Naive thymus-derived CD8-positive, alpha-beta T cell (primary cell): ENCODE results near the gene ADARB1. TPM values are rescaled to one million over a fixed set of nuclear protein-coding genes. Genes with fewer than 3 reads are reported as not detected.

Experiments
- ATAC-seq, 2 donors: fragments of 150-1000 bp; cut with Tn5 transposase in 1 of 2; sonication (Bioruptor Pico), chemical (Tn5 transposase) in 1 of 2; 1 replicate in 1 of 2; 2 replicates in 1 of 2; pipeline ENCODE4 v1.10.0; 2021; ENCODE audit warnings: mild to moderate bottlenecking in 2 of 2, moderate library complexity in 2 of 2
- POLR2A ChIA-PET: fragments of 350-600 bp; sonication (Branson Sonifier 250); formaldehyde crosslinking; loops from one replicate; lab custom pipeline; 2021; ENCODE audit warnings: antibody characterized with exemption; lab: Charles Lee
- DNase-seq, 10 donors: peaks; one replicate each; pipeline versions ENCODE4 v3.0.0 to v3.0.0-alpha.2; 2020 to 2022
- H3K27ac Mint-ChIP-seq, 10 donors: one replicate each; pipeline ENCODE4 v1.8.0; 2020 to 2022; ENCODE audit warnings: mild to moderate bottlenecking in 10 of 10, mixed read lengths in 10 of 10, moderate library complexity in 4 of 10, inconsistent platforms in 1 of 10
- H3K27me3 Mint-ChIP-seq, 5 donors: one replicate each; pipeline ENCODE4 v1.8.0; 2021 to 2022; ENCODE audit warnings: mixed read lengths in 5 of 5
- H3K36me3 Mint-ChIP-seq, 3 donors: one replicate each; pipeline ENCODE4 v1.8.0; 2020 to 2022; ENCODE audit warnings: mixed read lengths in 3 of 3, mild to moderate bottlenecking in 2 of 3, inconsistent platforms in 1 of 3
- H3K4me1 Mint-ChIP-seq, 4 donors: one replicate each; pipeline ENCODE4 v1.8.0; 2021 to 2022; ENCODE audit warnings: mixed read lengths in 4 of 4
- H3K4me3 Mint-ChIP-seq, 10 donors: one replicate each; pipeline ENCODE4 v1.8.0; 2020 to 2022; ENCODE audit warnings: mild to moderate bottlenecking in 10 of 10, mixed read lengths in 10 of 10, moderate library complexity in 6 of 10, inconsistent platforms in 1 of 10
- H3K9me3 Mint-ChIP-seq, 9 donors: one replicate each; pipeline ENCODE4 v1.8.0; 2020 to 2022; ENCODE audit warnings: mixed read lengths in 9 of 9, mild to moderate bottlenecking in 3 of 9, inconsistent platforms in 1 of 9, moderate library complexity in 1 of 9
- polyA plus RNA-seq, 3 donors: library from polyadenylated mRNA; unstranded; fragments of 300-500 nt; fragmentation: Illumina TruSeq; gene quantifications; one replicate each; pipeline ENCODE4 v1.2.3, GENCODE V29; 2021
- total RNA-seq, 8 experiments: library from RNA in 2 of 8; stranded (reverse) in 2 of 8; gene quantifications; one replicate each; pipeline ENCODE4 v1.2.3 and lab custom pipeline; 2021 to 2026

ADARB1 gene
- total and polyA plus RNA-seq, 5 experiments from 2014 or later = 2.9 to 36.9 (median 7.7) TPM

DNA sequence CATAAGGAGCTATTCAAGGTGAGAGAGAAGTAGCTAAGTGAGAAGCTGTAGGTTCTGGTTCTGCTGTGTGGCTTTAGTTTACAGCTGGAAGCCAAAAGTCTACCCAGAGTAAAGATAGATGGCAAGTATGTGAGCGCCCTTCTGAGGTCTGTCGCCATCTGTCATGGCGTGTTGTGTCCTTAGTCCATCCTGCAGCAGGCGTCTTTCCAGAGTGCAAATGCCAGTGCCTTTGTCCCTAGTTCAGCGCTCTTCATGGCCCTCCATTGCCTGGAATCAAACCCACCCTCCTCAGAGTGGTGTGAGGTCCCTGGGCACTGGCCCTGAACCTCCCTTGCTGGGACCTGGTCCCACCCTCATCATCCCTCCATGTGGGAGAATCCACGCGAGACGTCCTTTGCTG lies 96.6 kb downstream of the ADARB1 start:
- H3K27ac Mint-ChIP-seq = peak overlapping the region in 1 of 10 donors; percentile 56
- ATAC-seq = no peak
- no peaks in the 10 kb centered on the region for H3K9me3 Mint-ChIP-seq
- peaks cover 11 to 30% (median 25%) of the 10 kb centered on the region in 4 donors for H3K4me1 Mint-ChIP-seq
- H3K36me3 Mint-ChIP-seq = peaks cover 0 to 31% (median 8%) of the 10 kb centered on the region in 3 donors
- DNase-seq = no peak
- POLR2A ChIA-PET = no interaction called here
- peak overlapping the region in 1 of 10 donors; percentile 26 for H3K4me3 Mint-ChIP-seq
- no peaks in the 10 kb centered on the region for H3K27me3 Mint-ChIP-seq

DNA sequence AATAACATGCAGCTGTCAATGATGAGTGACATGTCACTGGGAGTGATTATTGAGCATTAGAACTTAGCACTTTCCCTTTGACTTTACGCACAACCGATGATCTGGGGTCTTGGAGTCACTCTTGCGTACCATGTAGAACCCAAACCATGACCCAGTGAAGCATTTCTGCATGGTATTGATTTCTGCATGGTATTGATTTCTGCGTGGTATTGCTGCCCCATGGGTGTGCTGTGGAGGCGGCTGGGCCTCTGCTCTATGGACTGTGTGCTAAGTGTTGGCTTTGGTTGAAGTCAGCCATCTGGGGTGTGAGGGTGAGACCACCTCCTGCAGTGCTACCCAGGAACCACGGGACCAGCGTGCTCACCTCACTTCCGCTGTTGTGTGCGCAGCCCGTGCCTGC lies 98.0 kb downstream of the ADARB1 start:
- POLR2A ChIA-PET = no interaction called here

DNA sequence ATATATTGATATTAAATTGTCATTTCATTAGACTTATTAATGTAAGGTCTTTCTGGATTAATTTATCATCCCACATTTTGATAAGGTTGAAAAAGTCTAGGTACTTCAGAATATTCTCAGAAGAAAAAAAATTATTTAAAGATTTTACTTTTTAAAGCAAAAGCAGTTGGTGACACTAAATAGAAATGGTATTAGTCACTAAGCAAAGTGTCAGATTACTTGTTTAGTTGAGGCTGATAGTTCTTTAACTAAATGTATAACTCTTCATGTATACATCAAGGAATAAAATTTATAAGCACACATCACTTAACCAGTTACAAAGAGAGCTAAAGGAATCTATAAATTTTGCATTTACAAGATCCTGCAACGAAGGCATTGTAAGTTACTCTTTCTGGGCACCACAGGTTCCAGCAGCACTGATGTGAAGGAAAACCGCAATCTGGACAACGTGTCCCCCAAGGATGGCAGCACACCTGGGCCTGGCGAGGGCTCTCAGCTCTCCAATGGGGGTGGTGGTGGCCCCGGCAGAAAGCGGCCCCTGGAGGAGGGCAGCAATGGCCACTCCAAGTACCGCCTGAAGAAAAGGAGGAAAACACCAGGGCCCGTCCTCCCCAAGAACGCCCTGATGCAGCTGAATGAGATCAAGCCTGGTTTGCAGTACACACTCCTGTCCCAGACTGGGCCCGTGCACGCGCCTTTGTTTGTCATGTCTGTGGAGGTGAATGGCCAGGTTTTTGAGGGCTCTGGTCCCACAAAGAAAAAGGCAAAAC lies 101.1 kb downstream of the ADARB1 start:
- DNase-seq (no peak), ATAC-seq (no peak)
- Mint-ChIP-seq H3K4me1 (peaks cover 5 to 12% (median 9%) of the 10 kb centered on the region in 4 donors), H3K27me3 (no peaks in the 10 kb centered on the region), H3K4me3 (no peak overlapping the region), H3K9me3 (no peaks in the 10 kb centered on the region), H3K27ac (no peak overlapping the region), H3K36me3 (peaks cover 0 to 60% (median 24%) of the 10 kb centered on the region in 3 donors)
- POLR2A ChIA-PET = interaction anchor here (0.9 kb wide), 1 partner anchor 23 kb away, joined by 3 read pairs; no protein-coding TSS in a partner anchor

More for the DNA sequence above, 98.0 kb downstream of the ADARB1 start:
- Mint-ChIP-seq H3K36me3 (peaks cover 0 to 41% (median 18%) of the 10 kb centered on the region in 3 donors), H3K4me1 (peaks cover 11 to 30% (median 25%) of the 10 kb centered on the region in 4 donors), H3K27ac (no peak overlapping the region), H3K27me3 (no peaks in the 10 kb centered on the region), H3K9me3 (no peaks in the 10 kb centered on the region), H3K4me3 (no peak overlapping the region)
- DNase-seq (no peak), ATAC-seq (no peak)

DNA sequence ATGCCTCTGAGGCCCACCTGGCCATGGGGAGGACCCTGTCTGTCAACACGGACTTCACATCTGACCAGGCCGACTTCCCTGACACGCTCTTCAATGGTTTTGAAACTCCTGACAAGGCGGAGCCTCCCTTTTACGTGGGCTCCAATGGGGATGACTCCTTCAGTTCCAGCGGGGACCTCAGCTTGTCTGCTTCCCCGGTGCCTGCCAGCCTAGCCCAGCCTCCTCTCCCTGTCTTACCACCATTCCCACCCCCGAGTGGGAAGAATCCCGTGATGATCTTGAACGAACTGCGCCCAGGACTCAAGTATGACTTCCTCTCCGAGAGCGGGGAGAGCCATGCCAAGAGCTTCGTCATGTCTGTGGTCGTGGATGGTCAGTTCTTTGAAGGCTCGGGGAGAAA lies 101.8 kb downstream of the ADARB1 start:
- Mint-ChIP-seq H3K4me1 (peaks cover 1 to 7% (median 5%) of the 10 kb centered on the region in 4 donors), H3K27me3 (no peaks in the 10 kb centered on the region), H3K9me3 (no peaks in the 10 kb centered on the region), H3K36me3 (peaks cover 0 to 59% (median 25%) of the 10 kb centered on the region in 3 donors), H3K27ac (no peak overlapping the region), H3K4me3 (no peak overlapping the region)
- no peak for ATAC-seq
- POLR2A ChIA-PET = no interaction called here
- no peak for DNase-seq

DNA sequence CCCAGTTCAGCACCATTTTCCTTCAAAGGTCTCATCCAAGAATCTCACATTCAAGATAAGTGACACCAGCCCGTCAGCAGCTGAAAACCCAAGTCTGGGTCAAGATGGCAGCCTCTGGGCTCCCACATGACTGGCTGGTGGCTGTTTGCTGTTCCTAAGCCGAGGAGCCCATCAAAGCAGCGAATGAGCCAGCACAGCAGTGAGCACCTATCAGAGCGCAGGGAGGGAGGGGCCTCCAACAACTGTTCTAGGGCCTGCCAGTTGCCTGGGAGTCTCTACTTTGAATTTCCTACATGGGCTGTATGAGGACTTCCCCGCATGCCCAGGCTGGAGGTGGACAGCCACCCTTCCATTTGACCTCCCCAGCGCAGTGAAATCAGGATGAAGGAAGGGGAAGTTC lies 102.7 kb downstream of the ADARB1 start:
- no peak for DNase-seq
- H3K9me3 Mint-ChIP-seq = no peaks in the 10 kb centered on the region
- ATAC-seq = no peak
- H3K4me3 Mint-ChIP-seq = no peak overlapping the region
- H3K27me3 Mint-ChIP-seq = no peaks in the 10 kb centered on the region
- no peak overlapping the region for H3K27ac Mint-ChIP-seq
- POLR2A ChIA-PET = no interaction called here
- peaks cover 0 to 60% (median 29%) of the 10 kb centered on the region in 3 donors for H3K36me3 Mint-ChIP-seq
- H3K4me1 Mint-ChIP-seq = peaks cover 0 to 3% (median under 1%) of the 10 kb centered on the region in 4 donors

DNA sequence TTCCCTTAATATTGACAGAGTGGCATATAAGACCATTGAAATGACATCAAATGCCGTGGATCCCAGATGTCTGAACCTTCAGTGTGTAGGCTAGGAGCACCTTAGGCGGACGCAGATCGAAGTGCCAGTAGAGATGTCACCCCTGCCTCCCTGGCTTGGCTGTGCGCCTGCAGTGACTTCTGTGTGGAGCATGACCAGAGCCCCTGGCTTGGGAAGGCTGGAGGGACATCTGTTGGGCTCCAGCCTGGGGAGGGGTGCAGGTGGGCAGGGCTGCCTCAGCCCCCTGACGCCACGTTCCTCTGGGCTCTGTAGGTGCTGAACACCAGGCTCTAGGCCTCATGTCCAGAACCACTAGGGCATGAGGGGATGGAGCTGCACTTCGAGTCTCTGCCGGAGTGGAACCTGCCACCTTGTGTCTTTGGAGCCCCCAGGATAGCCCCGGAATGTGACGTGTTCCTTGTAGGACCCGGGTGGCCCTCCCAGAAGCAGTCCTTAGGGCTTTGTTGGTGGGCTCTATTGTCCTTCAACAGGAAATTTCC lies 103.8 kb downstream of the ADARB1 start:
- DNase-seq (no peak), ATAC-seq (no peak)
- H3K36me3 Mint-ChIP-seq = peaks cover 3 to 61% (median 30%) of the 10 kb centered on the region in 3 donors
- H3K27ac Mint-ChIP-seq = no peak overlapping the region
- peaks cover 0 to 3% (median 0%) of the 10 kb centered on the region in 4 donors for H3K4me1 Mint-ChIP-seq
- no peaks in the 10 kb centered on the region for H3K9me3 Mint-ChIP-seq
- POLR2A ChIA-PET = no interaction called here
- H3K27me3 Mint-ChIP-seq = no peaks in the 10 kb centered on the region
- no peak overlapping the region for H3K4me3 Mint-ChIP-seq

DNA sequence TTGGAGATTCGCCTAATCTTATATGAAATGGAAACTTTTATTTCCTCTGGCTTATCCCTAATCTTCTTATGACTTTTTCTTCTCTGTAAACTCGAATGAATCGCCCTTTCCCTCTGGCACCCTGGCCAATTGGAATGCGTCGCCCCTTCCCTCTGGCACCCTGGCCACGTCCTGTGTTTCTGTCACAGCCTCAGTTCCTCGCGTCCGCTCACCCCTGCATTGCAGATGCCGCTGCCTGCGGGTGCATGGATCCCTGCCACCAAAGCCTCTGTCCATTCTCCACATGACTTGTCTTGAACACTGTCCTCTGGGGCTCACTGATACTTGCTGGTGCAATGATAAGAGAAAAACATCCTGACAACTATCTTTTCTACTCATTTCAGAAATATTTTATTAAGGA lies 104.6 kb downstream of the ADARB1 start:
- H3K27me3 Mint-ChIP-seq = no peaks in the 10 kb centered on the region
- H3K4me1 Mint-ChIP-seq = peaks cover 0 to 3% (median 0%) of the 10 kb centered on the region in 4 donors
- DNase-seq = no peak
- H3K4me3 Mint-ChIP-seq = no peak overlapping the region
- POLR2A ChIA-PET = interaction anchor here (0.6 kb wide), 1 partner anchor 73 kb away, joined by 3 read pairs; no protein-coding TSS in a partner anchor
- H3K9me3 Mint-ChIP-seq = no peaks in the 10 kb centered on the region
- peak overlapping the region in 1 of 10 donors; percentile 76 for H3K27ac Mint-ChIP-seq
- H3K36me3 Mint-ChIP-seq = peaks cover 6 to 64% (median 30%) of the 10 kb centered on the region in 3 donors
- no peak for ATAC-seq

DNA sequence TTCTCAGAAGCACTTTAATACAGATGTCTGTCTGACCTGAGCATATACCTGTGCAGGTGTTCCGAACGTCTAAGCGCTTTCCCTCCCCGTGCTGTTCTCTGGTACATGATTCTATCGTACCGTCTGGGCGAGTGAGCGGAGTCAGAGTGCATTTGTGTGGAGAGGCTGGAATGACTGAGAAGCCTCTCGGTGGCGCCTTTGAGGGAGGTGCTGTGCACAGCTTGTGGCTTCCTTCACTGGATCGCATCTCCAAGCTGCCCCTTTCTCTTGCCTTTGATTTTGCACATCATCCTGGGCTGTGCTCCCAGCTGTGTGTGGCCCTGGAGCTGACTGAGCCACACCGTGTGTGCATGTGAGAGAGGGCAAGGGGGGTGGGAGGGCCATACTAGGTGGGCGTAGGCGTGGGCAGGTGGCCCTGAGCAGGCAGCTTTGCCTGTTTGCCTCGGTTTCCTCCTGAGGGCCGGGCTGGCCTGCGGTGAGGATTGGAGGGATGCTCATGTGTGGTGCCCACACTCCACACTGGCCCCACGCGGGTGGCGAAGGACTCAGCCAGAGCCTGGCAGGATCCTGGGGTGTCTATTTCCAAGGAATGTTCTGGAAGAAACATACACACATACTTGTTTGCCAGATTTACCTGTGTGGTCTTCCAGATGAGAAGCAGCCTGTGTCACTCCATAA lies 105.3 kb downstream of the ADARB1 start:
- Mint-ChIP-seq H3K4me3 (no peak overlapping the region), H3K36me3 (peaks cover 6 to 67% (median 31%) of the 10 kb centered on the region in 3 donors), H3K27ac (no peak overlapping the region), H3K4me1 (peaks cover 0 to 3% (median 0%) of the 10 kb centered on the region in 4 donors), H3K9me3 (no peaks in the 10 kb centered on the region), H3K27me3 (no peaks in the 10 kb centered on the region)
- ATAC-seq (no peak), DNase-seq (no peak)
- POLR2A ChIA-PET = interaction anchor here (0.6 kb wide), 1 partner anchor 74 kb away, joined by 3 read pairs; no protein-coding TSS in a partner anchor

DNA sequence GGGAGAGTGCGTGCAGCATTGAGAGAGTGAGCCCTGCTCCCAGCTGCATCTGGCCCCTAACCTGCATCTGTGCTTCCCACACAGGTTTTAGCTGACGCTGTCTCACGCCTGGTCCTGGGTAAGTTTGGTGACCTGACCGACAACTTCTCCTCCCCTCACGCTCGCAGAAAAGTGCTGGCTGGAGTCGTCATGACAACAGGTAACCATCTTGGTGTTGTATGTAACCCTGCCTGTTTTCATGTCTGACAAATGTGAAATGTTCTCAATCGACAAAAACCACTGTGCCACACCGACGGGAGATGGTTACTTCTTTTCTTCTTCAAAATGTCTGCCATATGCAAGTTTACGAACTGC lies 105.8 kb downstream of the ADARB1 start:
- ATAC-seq (no peak), DNase-seq (no peak)
- Mint-ChIP-seq H3K27me3 (no peaks in the 10 kb centered on the region), H3K27ac (no peak overlapping the region), H3K36me3 (peaks cover 6 to 73% (median 36%) of the 10 kb centered on the region in 3 donors), H3K4me3 (no peak overlapping the region), H3K9me3 (no peaks in the 10 kb centered on the region), H3K4me1 (peaks cover 0 to 3% (median 0%) of the 10 kb centered on the region in 4 donors)
- POLR2A ChIA-PET = no interaction called here

DNA sequence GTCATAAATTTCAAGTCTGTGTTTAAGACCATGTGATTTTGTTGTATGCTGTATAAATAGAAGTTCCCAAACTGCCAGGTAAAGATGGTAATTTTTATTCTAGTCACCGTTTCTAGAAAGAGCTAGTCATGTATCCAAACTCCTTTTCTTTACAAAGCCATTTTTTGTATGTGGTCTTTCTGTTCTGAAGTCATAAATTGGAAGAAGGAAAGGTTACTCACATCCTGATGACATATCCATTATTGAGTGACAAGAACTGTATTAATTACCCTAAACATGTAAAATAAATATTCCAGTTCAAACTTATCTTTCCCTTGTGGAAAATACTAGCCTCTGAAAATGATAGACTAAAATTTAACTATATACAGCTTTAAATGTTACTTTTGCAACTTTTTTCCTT lies 108.6 kb downstream of the ADARB1 start:
- H3K9me3 Mint-ChIP-seq = peaks cover 0 to 21% (median 9%) of the 10 kb centered on the region in 9 donors
- POLR2A ChIA-PET = no interaction called here
- no peak for ATAC-seq
- H3K36me3 Mint-ChIP-seq = peaks cover 31 to 81% (median 47%) of the 10 kb centered on the region in 3 donors
- no peaks in the 10 kb centered on the region for H3K27me3 Mint-ChIP-seq
- peaks cover 0 to 3% (median 0%) of the 10 kb centered on the region in 4 donors for H3K4me1 Mint-ChIP-seq
- DNase-seq = no peak
- H3K4me3 Mint-ChIP-seq = no peak overlapping the region
- H3K27ac Mint-ChIP-seq = peak overlapping the region in 2 of 10 donors; percentile 56 to 72

DNA sequence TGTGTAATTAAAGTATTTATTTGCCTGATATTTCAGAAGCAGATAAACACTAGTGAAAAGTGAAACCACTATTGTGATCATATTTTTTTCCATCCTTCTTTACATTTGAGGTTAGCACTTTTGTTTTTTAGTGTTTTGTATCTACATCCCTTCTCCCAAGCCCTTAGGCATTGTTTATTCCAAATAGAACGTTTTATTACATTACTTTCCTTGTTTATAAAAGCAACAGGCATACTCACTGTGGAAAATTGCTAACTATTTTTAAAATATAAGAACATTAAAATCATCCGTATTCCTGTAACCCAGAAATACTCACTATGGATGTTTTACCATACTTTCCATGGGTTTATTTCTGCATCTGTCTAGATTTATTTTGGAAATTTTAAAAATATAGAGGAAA lies 109.5 kb downstream of the ADARB1 start:
- peak overlapping the region in 1 of 10 donors; percentile 30 for H3K27ac Mint-ChIP-seq

DNA sequence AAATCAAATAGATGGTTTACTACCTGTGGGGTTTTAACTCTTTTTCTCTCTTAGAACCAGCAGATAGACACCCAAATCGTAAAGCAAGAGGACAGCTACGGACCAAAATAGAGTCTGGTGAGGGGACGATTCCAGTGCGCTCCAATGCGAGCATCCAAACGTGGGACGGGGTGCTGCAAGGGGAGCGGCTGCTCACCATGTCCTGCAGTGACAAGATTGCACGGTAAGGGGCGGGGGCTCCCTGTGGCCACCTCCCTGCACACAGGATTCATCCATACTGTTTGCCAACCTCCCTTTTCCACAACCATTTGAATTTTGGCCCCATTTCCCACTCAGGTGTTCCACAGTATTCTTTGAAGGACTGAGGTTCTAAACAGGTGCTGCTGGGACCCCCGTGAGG lies 110.5 kb downstream of the ADARB1 start:
- peaks cover 7 to 38% (median 19%) of the 10 kb centered on the region in 9 donors for H3K9me3 Mint-ChIP-seq
- no peak overlapping the region for H3K4me3 Mint-ChIP-seq
- H3K27me3 Mint-ChIP-seq = no peaks in the 10 kb centered on the region
- H3K4me1 Mint-ChIP-seq = no peaks in the 10 kb centered on the region
- ATAC-seq (no peak), DNase-seq (no peak)
- H3K27ac Mint-ChIP-seq = no peak overlapping the region
- POLR2A ChIA-PET = no interaction called here
- peaks cover 48 to 91% (median 63%) of the 10 kb centered on the region in 3 donors for H3K36me3 Mint-ChIP-seq

More for the DNA sequence above, 109.5 kb downstream of the ADARB1 start:
- DNase-seq (no peak), ATAC-seq (no peak)
- POLR2A ChIA-PET = no interaction called here
- Mint-ChIP-seq H3K36me3 (peaks cover 37 to 86% (median 56%) of the 10 kb centered on the region in 3 donors), H3K9me3 (peaks cover 0 to 29% (median 11%) of the 10 kb centered on the region in 9 donors), H3K27me3 (no peaks in the 10 kb centered on the region), H3K4me1 (peaks cover 0 to 2% (median 0%) of the 10 kb centered on the region in 4 donors), H3K4me3 (no peak overlapping the region)
